GM19467 (cell line): ENCODE measurements around the gene PLA2G3.

Experiments
- ATAC-seq: cut with Tn5 transposase; IDR thresholded peaks from one replicate; pipeline ENCODE4 v1.9.1; 2021; ENCODE audit warnings: mild to moderate bottlenecking, moderate library complexity; ENCODE audit not compliant: unreplicated experiment

Gene PLA2G3

DNA sequence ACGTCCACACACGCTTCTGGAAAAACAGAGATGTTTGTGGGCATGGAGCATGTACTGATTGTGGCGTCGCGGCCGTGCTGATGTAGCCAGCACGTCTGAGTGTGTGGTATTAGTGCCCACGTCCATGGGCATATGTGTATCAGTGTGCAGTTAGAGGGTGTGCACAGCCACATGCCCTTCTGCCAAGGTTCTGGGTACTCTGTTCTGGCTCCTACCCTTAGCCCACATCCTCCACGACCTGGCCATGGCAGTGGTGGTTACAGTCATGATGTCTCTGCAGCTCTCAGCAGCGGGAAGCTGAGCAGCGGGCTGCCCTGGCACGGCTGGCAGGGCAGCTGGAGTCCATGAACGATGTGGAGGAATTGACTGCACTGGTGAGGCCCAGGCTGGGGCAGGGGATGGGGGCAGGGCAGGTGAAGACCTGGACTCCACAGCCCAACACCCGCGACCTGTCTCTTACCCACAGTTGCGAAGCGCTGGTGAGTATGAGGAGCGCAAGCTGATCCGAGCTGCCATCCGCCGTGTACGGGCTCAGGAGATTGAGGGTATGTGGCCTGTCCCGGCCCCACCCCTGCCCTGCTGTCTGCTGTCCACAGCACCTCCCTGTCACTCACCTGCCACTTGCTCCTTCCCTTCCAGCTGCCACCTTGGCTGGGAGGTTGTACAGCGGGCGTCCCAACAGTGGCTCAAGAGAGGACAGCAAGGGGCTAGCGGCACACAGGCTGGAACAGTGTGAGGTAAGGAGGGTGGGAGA lies 51.9 kb downstream of the PLA2G3 start:
- ATAC-seq = no peak

GRCh38 chr22:31087744-31088215 lies 52.5 kb downstream of the PLA2G3 start:
- no peak for ATAC-seq

- no peak for ATAC-seq
Measured at GRCh38 chr22:31086703-31087330, 53.5 kb downstream of the PLA2G3 start.

DNA sequence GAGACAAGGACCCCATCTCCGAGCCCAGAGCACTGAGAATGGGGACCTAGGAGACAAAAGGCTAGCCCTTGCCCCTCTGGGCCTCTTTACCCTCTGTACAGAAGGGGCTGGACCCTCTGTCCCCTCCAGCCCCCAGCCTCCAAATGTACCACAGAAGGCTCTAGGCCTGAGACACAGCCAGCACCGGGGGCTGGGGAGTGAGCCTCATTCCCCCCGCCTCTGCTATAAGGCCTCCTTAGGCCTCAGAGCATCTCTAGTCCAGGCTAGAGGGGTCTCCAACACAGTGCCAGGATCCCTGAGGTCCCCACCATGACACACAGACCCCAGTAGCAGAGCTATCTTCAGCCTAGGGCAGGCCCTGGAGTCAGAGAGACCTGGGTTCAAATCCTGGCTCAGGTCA lies 54.4 kb downstream of the PLA2G3 start:
- ATAC-seq = no peak

- no peak for ATAC-seq
Measured at GRCh38 chr22:31085493-31085824, 54.8 kb downstream of the PLA2G3 start.

DNA sequence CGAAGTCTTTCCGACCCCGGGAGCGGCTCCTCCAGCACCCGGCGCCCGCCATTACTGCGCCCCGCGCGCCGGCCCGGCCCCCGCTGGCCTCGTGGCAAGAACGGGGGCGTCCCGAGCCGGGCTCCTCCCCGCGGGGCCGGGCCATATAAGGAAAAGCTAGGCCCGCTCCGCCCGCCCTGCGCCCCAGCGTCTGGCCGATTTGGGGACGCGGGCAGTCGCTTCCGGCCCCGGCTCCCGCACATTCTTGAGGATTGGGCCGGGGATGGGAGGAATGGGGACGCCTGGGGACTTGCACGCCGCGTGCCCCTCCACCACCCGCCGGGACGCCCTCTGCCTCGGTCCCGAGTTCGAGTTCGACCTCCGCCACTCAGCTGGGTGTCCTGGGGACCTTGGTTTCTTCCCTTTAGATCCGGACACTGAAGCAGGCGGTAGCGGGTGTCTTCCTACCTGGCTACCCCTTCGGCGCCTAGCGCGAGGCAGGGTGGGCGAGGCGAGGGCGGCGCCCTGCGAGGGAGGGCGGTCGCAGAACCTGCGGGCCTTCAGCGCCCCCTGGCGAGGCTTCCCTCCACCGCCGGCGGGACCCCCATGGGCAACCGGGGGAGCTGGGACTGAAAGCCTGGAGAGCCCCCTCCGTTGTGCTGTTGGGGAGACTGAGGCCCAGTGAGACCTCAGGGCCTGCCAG lies 55.4 kb downstream of the PLA2G3 start:
- peak; percentile 44 for ATAC-seq
